Activated T-cell treated with anti-CD3 and anti-CD28 coated beads, Interleukin-2, amount 50 U/mL, for 24 hours (primary cell): Measurements from ENCODE around the gene NCMAP.

Source experiments
- DNase-seq: peaks from one replicate; pipeline ENCODE4 v3.0.0-alpha.2; 2020
- H3K27ac Mint-ChIP-seq: 2 replicates; pipeline ENCODE4 v1.8.0; 2020; ENCODE audit warnings: mild to moderate bottlenecking, mixed read lengths
- H3K27me3 Mint-ChIP-seq: 2 replicates; pipeline ENCODE4 v1.8.0; 2020; ENCODE audit warnings: mixed read lengths
- H3K36me3 Mint-ChIP-seq: 2 replicates; pipeline ENCODE4 v1.8.0; 2020; ENCODE audit warnings: low read depth, mixed read lengths
- H3K4me1 Mint-ChIP-seq: 2 replicates; pipeline ENCODE4 v1.8.0; 2020; ENCODE audit warnings: low read depth, mixed read lengths
- H3K4me3 Mint-ChIP-seq: 2 replicates; pipeline ENCODE4 v1.8.0; 2020; ENCODE audit warnings: mild to moderate bottlenecking, moderate library complexity, mixed read lengths
- H3K9me3 Mint-ChIP-seq: 2 replicates; pipeline ENCODE4 v1.8.0; 2020; ENCODE audit warnings: mixed read lengths

The NCMAP gene

DNA sequence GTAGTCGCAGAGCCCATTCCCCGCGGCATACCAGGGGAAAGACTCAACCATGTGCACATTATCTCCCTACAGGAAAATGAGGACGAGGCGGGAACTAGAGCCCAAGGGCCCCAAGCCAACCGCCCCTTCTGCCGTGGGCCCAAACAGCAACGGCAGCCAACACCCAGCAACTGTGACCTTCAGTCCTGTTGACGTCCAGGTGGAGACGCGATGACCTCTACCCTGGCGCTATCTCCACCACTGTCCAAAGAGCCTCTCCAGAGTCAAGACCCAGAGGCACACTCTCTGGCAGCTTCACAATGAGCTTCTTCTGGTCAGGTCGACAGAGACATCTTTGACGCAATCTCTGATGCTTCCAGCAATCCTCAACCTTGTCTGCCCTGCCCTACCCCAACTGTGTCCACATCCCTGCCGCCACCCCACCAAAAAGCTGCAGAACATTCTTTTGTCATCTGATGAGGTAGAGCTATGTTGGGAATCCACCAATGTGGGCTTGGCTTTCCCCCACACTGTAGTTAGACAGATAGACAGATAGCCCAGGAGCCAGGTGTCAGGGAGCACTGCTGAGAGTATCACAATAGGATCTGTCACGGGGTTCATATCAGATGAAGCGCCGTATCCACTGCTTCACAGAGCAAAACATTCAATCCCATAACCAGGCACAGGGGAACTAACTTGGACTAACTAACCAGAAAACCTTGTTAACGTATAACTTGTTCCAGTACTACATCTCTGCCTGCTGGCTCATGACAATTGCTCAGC is 49.8 kb downstream of the NCMAP start:
- DNase-seq: no peak
- H3K9me3 Mint-ChIP-seq: no peaks in the 10 kb centered on the region
- H3K4me1 Mint-ChIP-seq: no peaks in the 10 kb centered on the region
- H3K27me3 Mint-ChIP-seq: no peaks in the 10 kb centered on the region
- no peaks in the 10 kb centered on the region for H3K36me3 Mint-ChIP-seq
- no peak overlapping the region for H3K27ac Mint-ChIP-seq
- H3K4me3 Mint-ChIP-seq: no peak overlapping the region

GRCh38 chr1:24606296-24606605 is 50.4 kb downstream of the NCMAP start:
- no peak overlapping the region for H3K4me3 Mint-ChIP-seq
- H3K9me3 Mint-ChIP-seq: no peaks in the 10 kb centered on the region
- H3K36me3 Mint-ChIP-seq: no peaks in the 10 kb centered on the region

GRCh38 chr1:24606621-24607020 is 50.7 kb downstream of the NCMAP start:
- H3K9me3 Mint-ChIP-seq: no peaks in the 10 kb centered on the region
- H3K4me3 Mint-ChIP-seq: no peak overlapping the region
- no peaks in the 10 kb centered on the region for H3K36me3 Mint-ChIP-seq
- H3K27me3 Mint-ChIP-seq: no peaks in the 10 kb centered on the region
- DNase-seq: no peak
- no peak overlapping the region for H3K27ac Mint-ChIP-seq
- H3K4me1 Mint-ChIP-seq: no peaks in the 10 kb centered on the region

More at GRCh38 chr1:24606296-24606605, 50.4 kb downstream of the NCMAP start:
- no peak for DNase-seq
- H3K4me1 Mint-ChIP-seq: no peaks in the 10 kb centered on the region
- no peak overlapping the region for H3K27ac Mint-ChIP-seq
- H3K27me3 Mint-ChIP-seq: no peaks in the 10 kb centered on the region

- no peaks in the 10 kb centered on the region for H3K36me3 Mint-ChIP-seq
- H3K9me3 Mint-ChIP-seq: no peaks in the 10 kb centered on the region
- H3K27ac Mint-ChIP-seq: no peak overlapping the region
- no peaks in the 10 kb centered on the region for H3K4me1 Mint-ChIP-seq
- no peak for DNase-seq
- no peaks in the 10 kb centered on the region for H3K27me3 Mint-ChIP-seq
- H3K4me3 Mint-ChIP-seq: no peak overlapping the region
Observed at GRCh38 chr1:24609949-24610517, 54.1 kb downstream of the NCMAP start.

- Mint-ChIP-seq H3K9me3 (no peaks in the 10 kb centered on the region), H3K36me3 (no peaks in the 10 kb centered on the region), H3K4me1 (no peaks in the 10 kb centered on the region), H3K27me3 (peaks cover 9% of the 10 kb centered on the region), H3K27ac (no peak overlapping the region), H3K4me3 (no peak overlapping the region)
- no peak for DNase-seq
Observed at GRCh38 chr1:24619376-24619775, 63.5 kb downstream of the NCMAP start.

- H3K27ac Mint-ChIP-seq: no peak overlapping the region
- no peak for DNase-seq
- H3K9me3 Mint-ChIP-seq: no peaks in the 10 kb centered on the region
- peaks cover 12% of the 10 kb centered on the region for H3K27me3 Mint-ChIP-seq
- H3K4me3 Mint-ChIP-seq: no peak overlapping the region
- H3K4me1 Mint-ChIP-seq: no peaks in the 10 kb centered on the region
- H3K36me3 Mint-ChIP-seq: no peaks in the 10 kb centered on the region
Observed at GRCh38 chr1:24620678-24621077, 64.8 kb downstream of the NCMAP start.

- no peak for DNase-seq
- Mint-ChIP-seq H3K27ac (no peak overlapping the region), H3K9me3 (no peaks in the 10 kb centered on the region), H3K4me3 (no peak overlapping the region), H3K4me1 (no peaks in the 10 kb centered on the region), H3K27me3 (peaks cover 10% of the 10 kb centered on the region), H3K36me3 (no peaks in the 10 kb centered on the region)
Observed at GRCh38 chr1:24621121-24621520, 65.2 kb downstream of the NCMAP start.

- no peaks in the 10 kb centered on the region for H3K36me3 Mint-ChIP-seq
- no peak for DNase-seq
- no peaks in the 10 kb centered on the region for H3K9me3 Mint-ChIP-seq
- H3K27me3 Mint-ChIP-seq: peaks cover 6% of the 10 kb centered on the region
- no peak overlapping the region for H3K27ac Mint-ChIP-seq
- H3K4me1 Mint-ChIP-seq: no peaks in the 10 kb centered on the region
- H3K4me3 Mint-ChIP-seq: no peak overlapping the region
Observed at GRCh38 chr1:24622218-24622617, 66.3 kb downstream of the NCMAP start.

- H3K4me1 Mint-ChIP-seq: peaks cover 3% of the 10 kb centered on the region
- no peak for DNase-seq
- no peak overlapping the region for H3K27ac Mint-ChIP-seq
- no peaks in the 10 kb centered on the region for H3K9me3 Mint-ChIP-seq
- H3K4me3 Mint-ChIP-seq: no peak overlapping the region
- H3K27me3 Mint-ChIP-seq: peaks cover 10% of the 10 kb centered on the region
- H3K36me3 Mint-ChIP-seq: no peaks in the 10 kb centered on the region
Observed at GRCh38 chr1:24632832-24633175, 76.9 kb downstream of the NCMAP start.

DNA sequence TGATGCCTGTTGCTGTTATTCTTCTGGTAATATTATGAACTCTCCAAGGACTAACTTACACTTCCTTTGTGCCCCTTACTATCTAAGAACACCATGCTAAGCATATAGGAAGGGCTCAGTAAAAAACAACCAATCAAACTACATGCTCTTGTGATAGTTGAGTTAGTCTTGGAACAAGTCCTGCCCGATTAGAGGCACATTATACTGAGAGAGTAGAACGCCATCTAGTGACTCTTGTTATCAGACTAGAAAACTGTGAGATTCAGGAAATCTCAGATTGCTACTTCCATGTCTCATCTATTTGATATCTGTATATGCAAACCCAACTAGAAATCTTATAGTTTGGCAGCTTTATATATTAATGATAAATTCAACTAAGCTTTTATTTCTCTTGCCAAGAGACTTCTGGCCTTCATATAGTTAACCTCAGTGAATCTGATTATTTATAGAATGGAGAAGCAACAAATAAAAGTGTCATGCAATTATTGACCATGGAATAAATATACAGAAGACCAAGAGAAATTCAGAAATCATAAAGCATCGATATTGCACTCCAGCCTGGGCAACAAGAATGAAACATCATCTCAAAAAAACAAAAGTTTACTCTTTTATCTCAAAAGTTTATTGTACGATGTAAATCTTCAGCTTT is 79.4 kb downstream of the NCMAP start:
- peaks cover 12% of the 10 kb centered on the region for H3K4me1 Mint-ChIP-seq
- H3K9me3 Mint-ChIP-seq: no peaks in the 10 kb centered on the region
- no peaks in the 10 kb centered on the region for H3K36me3 Mint-ChIP-seq
- peaks cover 3% of the 10 kb centered on the region for H3K27me3 Mint-ChIP-seq
- no peak overlapping the region for H3K27ac Mint-ChIP-seq
- no peak overlapping the region for H3K4me3 Mint-ChIP-seq
- DNase-seq: no peak

DNA sequence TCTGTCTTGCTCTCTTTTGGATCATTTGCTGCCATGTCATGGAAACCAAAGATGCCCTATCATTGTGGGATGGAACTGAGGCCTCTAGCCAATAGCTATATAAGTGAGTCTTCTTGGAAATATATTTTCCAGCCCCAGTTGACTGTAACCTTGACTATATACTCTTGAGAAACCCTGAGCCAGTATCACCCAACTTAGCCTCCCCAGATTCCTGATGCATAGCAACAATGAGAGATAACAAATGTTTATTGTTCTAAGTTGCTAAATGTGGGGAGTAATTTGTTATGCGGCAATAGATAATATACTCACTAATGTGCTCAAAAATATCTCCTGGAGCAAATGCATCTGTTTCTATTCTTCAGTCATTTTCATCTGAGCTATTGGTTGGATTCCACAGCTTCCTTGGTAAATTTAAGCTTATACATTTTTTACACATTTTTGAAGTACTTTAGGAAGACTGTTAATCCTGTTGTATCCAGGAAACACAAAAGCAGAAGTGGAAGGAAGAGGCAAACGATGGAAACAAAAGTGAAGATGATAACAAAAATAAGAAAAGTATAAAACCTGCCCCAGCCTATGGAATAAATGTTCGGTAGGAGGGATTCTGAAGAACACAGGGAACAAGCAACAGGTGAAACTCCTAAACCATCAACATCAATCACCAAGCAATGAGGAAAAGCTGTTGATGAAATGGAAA is 80.9 kb downstream of the NCMAP start:
- Mint-ChIP-seq H3K27me3 (no peaks in the 10 kb centered on the region), H3K4me1 (peaks cover 19% of the 10 kb centered on the region), H3K27ac (no peak overlapping the region), H3K4me3 (no peak overlapping the region), H3K9me3 (no peaks in the 10 kb centered on the region), H3K36me3 (peaks cover 4% of the 10 kb centered on the region)
- DNase-seq: no peak

DNA sequence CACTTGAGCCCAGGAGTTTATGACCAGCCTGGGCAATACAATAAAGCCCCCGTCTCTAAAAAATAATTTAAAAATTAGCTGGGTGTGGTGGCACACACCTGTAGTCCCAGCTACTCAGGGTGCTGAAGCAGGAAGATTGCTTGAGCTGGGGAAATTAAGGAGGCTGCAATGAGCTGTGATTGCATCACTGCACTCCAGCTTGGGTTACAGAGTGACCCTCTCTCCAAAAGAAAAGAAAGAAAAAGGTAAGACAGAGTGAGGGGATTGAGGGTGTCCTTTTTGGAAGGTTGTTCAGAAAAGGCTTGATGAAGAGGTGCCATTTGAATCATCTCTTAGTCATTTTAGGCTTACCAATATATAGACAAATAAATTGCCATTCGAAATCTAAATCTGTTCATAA is 83.2 kb downstream of the NCMAP start:
- Mint-ChIP-seq H3K4me3 (no peak overlapping the region), H3K27ac (peak overlapping the region; percentile 99), H3K36me3 (peaks cover 15% of the 10 kb centered on the region), H3K4me1 (peaks cover 22% of the 10 kb centered on the region), H3K9me3 (no peaks in the 10 kb centered on the region), H3K27me3 (no peaks in the 10 kb centered on the region)
- no peak for DNase-seq

DNA sequence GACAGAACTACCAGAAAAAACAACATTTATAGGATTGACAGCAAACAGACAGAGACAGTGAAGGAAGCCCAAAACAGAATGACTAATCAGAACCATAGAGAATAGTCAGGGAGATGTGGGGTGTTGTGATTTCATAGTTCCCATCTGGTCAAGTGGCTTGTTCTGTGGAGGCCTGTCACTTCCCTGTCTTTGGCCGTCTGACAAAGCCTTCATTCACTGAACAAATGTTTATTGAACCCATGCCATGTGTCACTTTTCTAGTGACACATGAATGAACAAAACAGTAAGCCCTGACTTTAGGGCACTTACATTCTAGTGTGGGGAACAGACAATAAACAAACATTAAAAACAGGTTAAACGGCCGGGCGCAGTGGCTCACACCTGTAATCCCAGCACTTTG is 84.0 kb downstream of the NCMAP start:
- Mint-ChIP-seq H3K27me3 (no peaks in the 10 kb centered on the region), H3K36me3 (peaks cover 23% of the 10 kb centered on the region), H3K27ac (peak overlapping the region; percentile 99), H3K9me3 (no peaks in the 10 kb centered on the region), H3K4me3 (no peak overlapping the region), H3K4me1 (peaks cover 29% of the 10 kb centered on the region)
- DNase-seq: no peak

GRCh38 chr1:24640288-24640687 is 84.4 kb downstream of the NCMAP start:
- no peaks in the 10 kb centered on the region for H3K9me3 Mint-ChIP-seq
- DNase-seq: no peak
- peak overlapping the region; percentile 99 for H3K27ac Mint-ChIP-seq
- H3K4me3 Mint-ChIP-seq: peak overlapping the region; percentile 38
- peaks cover 31% of the 10 kb centered on the region for H3K4me1 Mint-ChIP-seq
- H3K27me3 Mint-ChIP-seq: no peaks in the 10 kb centered on the region
- H3K36me3 Mint-ChIP-seq: peaks cover 27% of the 10 kb centered on the region

DNA sequence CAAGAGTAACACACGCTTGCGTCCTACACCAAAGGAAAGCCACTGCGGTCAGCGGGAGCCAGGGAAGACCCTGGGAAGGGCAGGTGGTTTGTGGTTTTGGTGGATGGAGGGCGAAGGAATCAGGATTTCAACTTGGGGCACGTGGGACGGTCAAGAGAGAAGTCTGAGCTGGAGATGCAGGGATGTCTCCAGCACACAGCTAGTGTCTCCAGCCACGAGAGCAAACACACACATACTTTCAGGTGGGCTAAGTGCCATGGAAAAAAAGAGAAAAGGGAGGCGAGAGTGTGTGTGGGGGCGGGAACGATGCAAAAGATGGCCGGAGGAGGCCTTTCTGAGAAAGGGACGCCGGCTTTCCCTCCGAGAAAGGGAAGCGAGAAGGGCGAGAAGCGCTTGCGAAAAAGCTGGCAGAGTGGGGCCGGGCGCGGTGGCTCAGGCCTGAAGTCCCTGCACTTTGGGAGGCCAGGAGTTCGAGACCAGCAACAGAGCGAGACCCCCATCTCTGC is 85.8 kb downstream of the NCMAP start:
- H3K4me1 Mint-ChIP-seq: peaks cover 42% of the 10 kb centered on the region
- peak; percentile 65 for DNase-seq
- no peaks in the 10 kb centered on the region for H3K27me3 Mint-ChIP-seq
- peaks cover 41% of the 10 kb centered on the region for H3K36me3 Mint-ChIP-seq
- H3K27ac Mint-ChIP-seq: peak overlapping the region; percentile 99
- no peaks in the 10 kb centered on the region for H3K9me3 Mint-ChIP-seq
- H3K4me3 Mint-ChIP-seq: peak overlapping the region; percentile 96
